GM15510 (cell line): Measurements from ENCODE around the gene RILPL2.

ENCODE experiments used
- POLR2A ChIP-seq: IDR thresholded peaks from 3 replicates; pipeline ENCODE4 v1.6.1; 2011; ENCODE audit warnings: borderline replicate concordance; ENCODE audit not compliant: insufficient read length; ENCODE audit errors: extremely low read depth

RILPL2 gene

GRCh38 chr12:123457980-123458779 is 21.7 kb upstream of the RILPL2 start, which contains the start of gene SNRNP35:
Gene SNRNP35, plus strand, starts transcription at chr12:123458139. Its CDS starts 7,402 bp downstream, at chr12:123465541.
- peak; percentile 52 for TF ChIP-seq POLR2A

DNA sequence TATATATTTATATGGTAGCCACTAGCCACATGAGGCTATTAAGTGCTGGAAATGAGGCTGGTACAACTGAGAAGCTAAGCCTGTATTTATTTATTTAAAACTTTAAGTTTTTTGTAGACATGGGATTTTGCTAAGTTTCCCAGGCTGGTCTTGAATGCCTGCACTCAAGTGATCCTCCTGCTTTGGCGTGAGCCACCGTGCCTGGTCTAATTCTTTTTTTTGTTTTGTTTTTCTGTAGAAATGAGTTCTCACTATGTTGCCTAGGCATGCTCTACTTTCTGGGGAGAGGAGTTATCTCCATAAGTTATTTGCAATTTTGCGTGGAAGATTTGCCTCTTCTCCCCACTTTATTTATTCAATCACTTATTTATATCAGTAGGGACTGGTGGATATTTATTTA is 16.7 kb upstream of the RILPL2 start:
- no peak for TF ChIP-seq POLR2A

- TF ChIP-seq POLR2A = no peak
Measured at GRCh38 chr12:123450636-123451035, 14.2 kb upstream of the RILPL2 start.

DNA sequence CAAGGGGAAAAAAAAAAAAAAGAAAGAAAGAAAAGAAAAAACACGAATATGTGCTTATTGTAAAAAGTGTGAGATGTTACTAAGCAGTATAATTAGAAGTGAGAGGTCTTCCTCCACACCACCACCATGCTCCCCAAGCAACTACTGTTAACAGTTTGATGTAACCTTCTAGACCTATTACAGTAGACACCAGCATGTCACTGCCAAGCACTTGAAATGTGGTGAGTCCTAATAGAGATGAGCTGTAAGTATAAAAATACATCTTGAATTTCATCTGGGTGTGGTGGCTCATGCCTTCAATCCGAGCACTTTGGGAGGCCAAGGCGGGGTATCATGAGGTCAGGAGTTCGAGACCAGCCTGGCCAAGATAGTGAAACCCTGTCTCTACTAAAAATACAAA is 13.4 kb upstream of the RILPL2 start:
- TF ChIP-seq POLR2A = no peak

- TF ChIP-seq POLR2A = no peak
Measured at GRCh38 chr12:123449249-123449733, 12.8 kb upstream of the RILPL2 start.

DNA sequence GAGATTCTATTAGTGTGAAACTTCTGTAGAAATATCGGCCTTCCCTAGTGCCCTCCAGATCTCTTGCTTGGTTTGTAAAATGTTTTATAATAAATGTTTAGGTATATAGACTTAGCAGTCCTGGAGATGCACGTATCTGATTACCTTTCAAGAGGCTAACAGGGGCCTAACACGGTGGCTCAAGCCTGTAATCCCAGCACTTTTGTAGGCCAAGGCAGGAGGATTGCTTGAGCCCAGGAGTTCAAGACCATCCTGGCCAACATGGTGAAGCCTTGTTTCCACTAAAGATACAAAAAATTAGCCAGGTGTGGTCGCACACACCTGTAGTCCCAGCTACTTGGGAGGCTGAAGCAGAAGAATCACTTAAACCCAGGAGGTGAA is 9.8 kb upstream of the RILPL2 start:
- TF ChIP-seq POLR2A = no peak

- no peak for TF ChIP-seq POLR2A
Measured at GRCh38 chr12:123445388-123446332, 9.2 kb upstream of the RILPL2 start.

DNA sequence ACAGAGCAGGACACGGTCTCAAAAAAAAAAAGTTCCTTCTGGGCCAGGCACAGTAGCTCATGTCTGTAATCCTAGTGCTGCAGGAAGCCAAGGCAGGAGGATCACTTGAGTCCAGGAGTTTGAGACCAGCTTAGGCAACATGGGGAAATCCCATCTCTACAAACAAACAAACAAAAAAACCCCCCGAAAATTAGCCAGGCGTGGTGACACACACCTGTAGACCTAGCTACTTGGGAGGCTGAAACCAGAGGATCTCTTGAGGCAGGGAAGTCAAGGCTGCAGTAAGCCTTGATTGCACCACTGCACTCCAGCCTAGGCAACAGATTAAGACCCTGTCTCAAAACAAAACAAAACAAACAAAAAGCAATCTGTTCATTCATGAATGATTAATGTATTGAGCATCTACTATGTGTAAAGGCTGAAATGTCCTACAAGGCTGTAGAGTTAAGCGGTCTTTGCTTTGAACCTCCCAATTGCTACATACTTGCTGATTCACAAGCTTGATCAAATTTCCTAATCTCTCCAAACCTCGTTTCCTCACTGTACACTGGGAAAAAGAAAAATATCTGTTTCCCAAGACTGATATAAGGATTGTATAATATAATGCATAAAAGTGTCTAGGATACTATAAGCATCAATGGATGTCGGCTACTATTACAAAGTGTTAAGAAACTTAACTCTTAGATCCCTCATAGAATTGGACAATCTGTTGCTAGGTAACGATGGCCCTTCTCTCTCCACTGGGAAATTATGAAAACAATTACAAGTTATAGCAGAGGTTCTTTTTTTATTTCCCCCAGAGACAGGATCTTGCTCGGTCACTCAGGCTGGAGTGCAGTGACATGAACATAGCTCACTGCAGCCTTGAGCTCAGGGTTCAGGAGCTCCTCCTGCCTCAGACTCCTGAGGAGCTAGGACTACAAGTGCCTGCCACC is 7.9 kb upstream of the RILPL2 start:
- no peak for TF ChIP-seq POLR2A

- TF ChIP-seq POLR2A = no peak
Measured at GRCh38 chr12:123442774-123443173, 6.3 kb upstream of the RILPL2 start.

GRCh38 chr12:123441523-123442164 is 5.2 kb upstream of the RILPL2 start:
- no peak for TF ChIP-seq POLR2A

DNA sequence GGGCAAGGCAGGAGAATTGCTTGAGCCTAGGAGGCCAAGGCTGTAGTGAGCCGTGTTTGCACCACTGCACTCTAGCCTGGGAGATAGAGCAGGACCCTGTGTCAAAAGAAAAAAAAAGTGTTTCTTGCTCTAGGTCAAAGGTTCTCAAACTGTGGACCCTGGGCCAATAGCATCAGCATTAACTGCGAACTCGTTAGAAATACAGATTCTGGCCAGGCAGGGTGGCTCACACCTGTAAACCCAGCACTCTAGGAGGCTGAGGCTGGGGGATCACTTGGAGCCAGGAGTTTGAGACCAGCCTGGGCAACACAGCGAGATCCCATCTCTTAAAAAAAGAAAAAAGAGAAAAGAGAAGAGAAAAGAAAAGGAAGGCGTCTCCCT is 858 bp downstream of the RILPL2 start:
- TF ChIP-seq POLR2A = no peak

DNA sequence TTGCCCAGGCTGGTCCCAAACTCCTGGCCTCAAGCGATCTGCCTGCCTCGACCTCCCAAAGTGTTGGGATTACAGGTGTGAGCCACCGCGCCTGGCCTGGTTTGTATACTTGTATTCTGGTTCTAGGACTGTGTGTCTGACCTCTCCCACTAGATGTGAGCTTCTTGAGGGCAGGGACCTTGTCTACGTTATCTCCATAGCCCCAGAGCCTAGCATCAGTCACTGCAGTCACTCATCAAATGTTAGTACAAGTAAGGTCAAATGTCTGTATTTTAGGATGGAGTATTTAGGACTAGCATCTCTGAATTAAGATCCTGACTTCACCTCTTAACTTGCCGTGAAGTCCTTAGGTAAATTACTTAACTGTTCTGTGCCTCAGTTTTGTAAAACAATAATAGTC is 2.9 kb downstream of the RILPL2 start:
- TF ChIP-seq POLR2A = no peak

- peak; percentile 13 for TF ChIP-seq POLR2A
Measured at GRCh38 chr12:123431951-123432817, 4.3 kb downstream of the RILPL2 start.

DNA sequence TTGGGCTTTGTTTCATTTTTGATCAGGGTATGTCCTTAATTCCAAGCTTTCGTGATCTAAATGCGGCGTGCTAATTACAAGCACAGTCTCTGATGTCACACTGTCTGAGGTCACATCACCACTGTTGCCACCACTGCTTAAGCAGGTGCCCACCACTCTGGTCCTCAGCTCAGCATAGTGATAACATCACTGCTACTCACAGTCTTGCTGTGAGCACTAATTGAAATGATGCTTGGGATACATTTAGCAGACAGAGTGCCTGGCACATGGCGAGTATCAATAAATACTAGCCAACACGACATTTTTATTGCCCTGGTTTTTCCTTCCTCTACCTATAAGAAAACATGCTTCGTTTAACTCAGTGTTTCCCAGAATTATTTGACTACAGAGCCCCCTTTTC is 7.9 kb downstream of the RILPL2 start:
- no peak for TF ChIP-seq POLR2A
